Measurements from ENCODE around the gene FNDC3A. TPM values are rescaled to one million over a fixed set of nuclear protein-coding genes. Genes with fewer than 3 reads are reported as not detected.

FNDC3A gene
- total RNA-seq (2022) (61.4 and 63.0 TPM in 2 replicates), Bru-seq, nascent RNA (percentile 93 among the genes with signal in this experiment), BruChase-seq, experiment 1, labeled RNA remaining after a 6-hour chase (percentile 89 among the genes with signal in this experiment), BruChase-seq, experiment 2, labeled RNA remaining after a 2-hour chase (percentile 91 among the genes with signal in this experiment)
- long read RNA-seq, full-length matches to known transcripts, result 42 of 73 reads
- long read RNA-seq, partial matches to known transcripts, result 12 of 73 reads
- long read RNA-seq, other reads (novel, unspliced or antisense), result 19 of 73 reads

DNA sequence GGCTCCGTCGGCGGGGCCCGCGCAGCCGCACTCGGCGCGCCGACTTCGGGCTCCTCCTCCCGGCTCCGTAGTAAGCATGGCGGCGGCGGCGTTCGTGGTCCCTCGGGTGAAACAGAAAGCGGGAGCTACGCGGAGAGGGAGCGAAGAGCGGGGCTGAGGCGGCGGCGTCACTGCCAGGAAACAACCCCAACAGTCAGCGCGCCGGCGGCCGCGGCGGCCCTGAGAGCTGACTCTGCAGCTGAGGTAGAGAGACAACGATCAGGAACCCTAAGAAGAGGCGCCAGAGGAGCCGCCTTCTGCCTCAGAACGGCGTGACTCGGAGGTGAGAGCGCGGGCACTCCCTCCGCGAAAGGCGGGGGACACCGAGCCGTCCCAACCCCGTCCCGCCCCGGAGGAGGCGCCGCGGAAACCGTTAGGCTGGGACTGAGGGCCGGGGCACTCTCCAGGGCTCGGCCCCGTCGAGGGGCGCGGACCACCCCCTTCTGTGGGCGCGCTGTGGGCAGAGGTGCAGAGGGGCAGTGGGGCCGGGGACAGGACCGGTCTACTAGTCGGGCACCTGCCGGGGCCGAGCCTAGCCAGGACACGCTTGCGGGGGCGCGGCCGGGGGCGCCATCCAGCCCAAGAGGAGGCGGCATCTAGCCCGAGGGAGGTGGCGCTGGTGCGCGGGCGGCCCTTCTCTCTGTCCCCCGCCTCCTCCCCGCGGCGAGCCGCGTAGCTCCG, at the start of gene FNDC3A:
Gene FNDC3A (plus strand): TSS at position 57 of the 720 bp plus-strand sequence. CDS start 30,279 bp downstream, outside the sequence.
- CTCF ChIA-PET, result interaction anchor here (0.6 to 1.0 kb wide), 5 partner anchors 29 to 272 kb away, joined by 3 to 4 read pairs (median 3); no protein-coding TSS in a partner anchor

GRCh38 chr13:48928757-48929430, 46.8 kb upstream of the FNDC3A start:
- no peak overlapping the region for H3K27ac Mint-ChIP-seq (ENCODE audit: low read depth, unreplicated experiment)
- ChIA-PET POLR2A (interaction anchor here (1.7 kb wide), 1 partner anchor 20 kb away, joined by 4 read pairs; no protein-coding TSS in a partner anchor), CTCF (interaction anchor here (0.5 kb wide), 1 partner anchor 96 kb away, joined by 6 read pairs; no protein-coding TSS in a partner anchor)
- no peaks in the 10 kb centered on the region for H3K9me3 Mint-ChIP-seq (ENCODE audit: unreplicated experiment)
- no peaks in the 10 kb centered on the region for H3K36me3 Mint-ChIP-seq (ENCODE audit: insufficient read depth, unreplicated experiment)
- no peak for DNase-seq (ENCODE audit: unreplicated experiment)
- peaks cover 9% of the 10 kb centered on the region for H3K4me1 Mint-ChIP-seq (ENCODE audit: insufficient read depth, unreplicated experiment)
- H3K27me3 Mint-ChIP-seq (ENCODE audit: insufficient read depth, unreplicated experiment), result no peaks in the 10 kb centered on the region
- intact Hi-C loops (cut with micrococcal nuclease), result no loop called here
- BruUV-seq (replicated peaks), result no TSS peak
- TF ChIP-seq, protein P1, sequence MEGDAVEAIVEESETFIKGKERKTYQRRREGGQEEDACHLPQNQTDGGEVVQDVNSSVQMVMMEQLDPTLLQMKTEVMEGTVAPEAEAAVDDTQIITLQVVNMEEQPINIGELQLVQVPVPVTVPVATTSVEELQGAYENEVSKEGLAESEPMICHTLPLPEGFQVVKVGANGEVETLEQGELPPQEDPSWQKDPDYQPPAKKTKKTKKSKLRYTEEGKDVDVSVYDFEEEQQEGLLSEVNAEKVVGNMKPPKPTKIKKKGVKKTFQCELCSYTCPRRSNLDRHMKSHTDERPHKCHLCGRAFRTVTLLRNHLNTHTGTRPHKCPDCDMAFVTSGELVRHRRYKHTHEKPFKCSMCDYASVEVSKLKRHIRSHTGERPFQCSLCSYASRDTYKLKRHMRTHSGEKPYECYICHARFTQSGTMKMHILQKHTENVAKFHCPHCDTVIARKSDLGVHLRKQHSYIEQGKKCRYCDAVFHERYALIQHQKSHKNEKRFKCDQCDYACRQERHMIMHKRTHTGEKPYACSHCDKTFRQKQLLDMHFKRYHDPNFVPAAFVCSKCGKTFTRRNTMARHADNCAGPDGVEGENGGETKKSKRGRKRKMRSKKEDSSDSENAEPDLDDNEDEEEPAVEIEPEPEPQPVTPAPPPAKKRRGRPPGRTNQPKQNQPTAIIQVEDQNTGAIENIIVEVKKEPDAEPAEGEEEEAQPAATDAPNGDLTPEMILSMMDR (IDR thresholded peaks at IDR 0.05; ENCODE audit: unreplicated experiment), result no peak
- no peak overlapping the region for H3K4me3 Mint-ChIP-seq (ENCODE audit: unreplicated experiment)

More for the DNA sequence above, at the start of gene FNDC3A:
- Mint-ChIP-seq H3K4me1 (ENCODE audit: insufficient read depth, unreplicated experiment) (peaks cover 25% of the 10 kb centered on the region), H3K27ac (ENCODE audit: low read depth, unreplicated experiment) (peak within 1 kb of the TSS; percentile 97), H3K27me3 (ENCODE audit: insufficient read depth, unreplicated experiment) (no peaks in the 10 kb centered on the region), H3K9me3 (ENCODE audit: unreplicated experiment) (peaks cover 31% of the 10 kb centered on the region), H3K4me3 (ENCODE audit: unreplicated experiment) (peak within 1 kb of the TSS; percentile 90), H3K36me3 (ENCODE audit: insufficient read depth, unreplicated experiment) (no peaks in the 10 kb centered on the region)
- intact Hi-C loops (cut with micrococcal nuclease), result loop anchor here (1.0 to 10.0 kb wide), 6 partner anchors 76 to 219 kb away; no protein-coding TSS in a partner anchor
- no TSS peak for BruUV-seq (replicated peaks)
- TF ChIP-seq, protein P1 (IDR thresholded peaks at IDR 0.05; ENCODE audit: unreplicated experiment), result no peak
- DNase-seq (ENCODE audit: unreplicated experiment), result peak; percentile 83
- POLR2A ChIA-PET, result interaction anchor here (0.5 to 7.5 kb wide), 30 partner anchors 10 to 960 kb away, joined by 3 to 94 read pairs (median 4); partner anchors contain the start of genes CDADC1 and SPRYD7

GRCh38 chr13:48930918-48931317, 44.8 kb upstream of the FNDC3A start:
- Mint-ChIP-seq H3K36me3 (ENCODE audit: insufficient read depth, unreplicated experiment) (no peaks in the 10 kb centered on the region), H3K4me3 (ENCODE audit: unreplicated experiment) (no peak overlapping the region), H3K9me3 (ENCODE audit: unreplicated experiment) (no peaks in the 10 kb centered on the region), H3K4me1 (ENCODE audit: insufficient read depth, unreplicated experiment) (peaks cover 9% of the 10 kb centered on the region), H3K27me3 (ENCODE audit: insufficient read depth, unreplicated experiment) (no peaks in the 10 kb centered on the region), H3K27ac (ENCODE audit: low read depth, unreplicated experiment) (no peak overlapping the region)
- no peak for DNase-seq (ENCODE audit: unreplicated experiment)
- no TSS peak for BruUV-seq (replicated peaks)
- ChIA-PET POLR2A (no interaction called here), CTCF (no interaction called here)
- intact Hi-C loops (cut with micrococcal nuclease), result no loop called here
- TF ChIP-seq, protein P1 (IDR thresholded peaks at IDR 0.05; ENCODE audit: unreplicated experiment), result no peak
